SH-SY5Y (cell line): ENCODE measurements around the gene BANF1.

ENCODE experiments used
- GATA2 ChIP-seq: IDR thresholded peaks from 2 replicates; pipeline ENCODE4 v1.6.1; 2011; ENCODE audit warnings: mild to moderate bottlenecking, low read depth, low read length
- GATA3 ChIP-seq: IDR thresholded peaks from 2 replicates; pipeline ENCODE4 v1.6.1; 2011; ENCODE audit warnings: low read depth, mild to moderate bottlenecking, low read length, moderate library complexity

The BANF1 gene

GRCh38 chr11:65972116-65972515 lies 30.2 kb upstream of the BANF1 start:
- no peak for TF ChIP-seq GATA2
- no peak for TF ChIP-seq GATA3

GRCh38 chr11:65973439-65974110 lies 28.7 kb upstream of the BANF1 start:
- TF ChIP-seq GATA3: no peak
- no peak for TF ChIP-seq GATA2

- TF ChIP-seq GATA3 (no peak), GATA2 (no peak)
These were observed 26.5 kb upstream of the BANF1 start for GRCh38 chr11:65975771-65976170.

GRCh38 chr11:65976216-65977176 lies 25.8 kb upstream of the BANF1 start:
- TF ChIP-seq GATA2 (no peak), GATA3 (no peak)

GRCh38 chr11:65977621-65978390 lies 24.5 kb upstream of the BANF1 start:
- TF ChIP-seq GATA3 (no peak), GATA2 (no peak)

- TF ChIP-seq GATA2: no peak
- no peak for TF ChIP-seq GATA3
These were observed 23.7 kb upstream of the BANF1 start for GRCh38 chr11:65978391-65979238.

- no peak for TF ChIP-seq GATA2
- no peak for TF ChIP-seq GATA3
These were observed 23.0 kb upstream of the BANF1 start for GRCh38 chr11:65979261-65979759.

GRCh38 chr11:65981101-65981740 lies 21.1 kb upstream of the BANF1 start:
- TF ChIP-seq GATA3 (no peak), GATA2 (no peak)

- TF ChIP-seq GATA2 (no peak), GATA3 (no peak)
These were observed 20.1 kb upstream of the BANF1 start for GRCh38 chr11:65981972-65982823.

- TF ChIP-seq GATA3 (no peak), GATA2 (no peak)
These were observed 19.3 kb upstream of the BANF1 start for GRCh38 chr11:65982824-65983588.

- TF ChIP-seq GATA3: no peak
These were observed 18.7 kb upstream of the BANF1 start for GRCh38 chr11:65983589-65983987.
